Activated T-helper 17 cell treated with anti-CD3 and anti-CD28 coated beads, Interleukin-2, amount 50 U/mL, for 72 hours (primary cell): Measurements from ENCODE around the gene TTLL5. TPM values are rescaled to one million over a fixed set of nuclear protein-coding genes. Genes with fewer than 3 reads are reported as not detected.

ENCODE experiments used
- ATAC-seq: fragments of 150-1000 bp; cut with Tn5 transposase; replicated peaks from 2 replicates; pipeline ENCODE4 v1.10.0; 2021; ENCODE audit warnings: mild to moderate bottlenecking, moderate library complexity
- H3K27ac Mint-ChIP-seq: one replicate; pipeline ENCODE4 v1.8.0; 2022; ENCODE audit warnings: mixed read lengths
- H3K27me3 Mint-ChIP-seq: one replicate; pipeline ENCODE4 v1.8.0; 2022; ENCODE audit warnings: mixed read lengths
- H3K36me3 Mint-ChIP-seq: one replicate; pipeline ENCODE4 v1.8.0; 2022; ENCODE audit warnings: low read depth, mild to moderate bottlenecking, mixed read lengths
- H3K4me1 Mint-ChIP-seq: one replicate; pipeline ENCODE4 v1.8.0; 2022; ENCODE audit warnings: mixed read lengths
- H3K4me3 Mint-ChIP-seq: one replicate; pipeline ENCODE4 v1.8.0; 2022; ENCODE audit warnings: mild to moderate bottlenecking, mixed read lengths
- H3K9me3 Mint-ChIP-seq: one replicate; pipeline ENCODE4 v1.8.0; 2022; ENCODE audit warnings: mixed read lengths
- total RNA-seq, 2 donors: library from RNA; stranded (reverse); gene quantifications; one replicate each; pipeline ENCODE4 v1.2.3, GENCODE V29; 2022

TTLL5 gene, protein sequence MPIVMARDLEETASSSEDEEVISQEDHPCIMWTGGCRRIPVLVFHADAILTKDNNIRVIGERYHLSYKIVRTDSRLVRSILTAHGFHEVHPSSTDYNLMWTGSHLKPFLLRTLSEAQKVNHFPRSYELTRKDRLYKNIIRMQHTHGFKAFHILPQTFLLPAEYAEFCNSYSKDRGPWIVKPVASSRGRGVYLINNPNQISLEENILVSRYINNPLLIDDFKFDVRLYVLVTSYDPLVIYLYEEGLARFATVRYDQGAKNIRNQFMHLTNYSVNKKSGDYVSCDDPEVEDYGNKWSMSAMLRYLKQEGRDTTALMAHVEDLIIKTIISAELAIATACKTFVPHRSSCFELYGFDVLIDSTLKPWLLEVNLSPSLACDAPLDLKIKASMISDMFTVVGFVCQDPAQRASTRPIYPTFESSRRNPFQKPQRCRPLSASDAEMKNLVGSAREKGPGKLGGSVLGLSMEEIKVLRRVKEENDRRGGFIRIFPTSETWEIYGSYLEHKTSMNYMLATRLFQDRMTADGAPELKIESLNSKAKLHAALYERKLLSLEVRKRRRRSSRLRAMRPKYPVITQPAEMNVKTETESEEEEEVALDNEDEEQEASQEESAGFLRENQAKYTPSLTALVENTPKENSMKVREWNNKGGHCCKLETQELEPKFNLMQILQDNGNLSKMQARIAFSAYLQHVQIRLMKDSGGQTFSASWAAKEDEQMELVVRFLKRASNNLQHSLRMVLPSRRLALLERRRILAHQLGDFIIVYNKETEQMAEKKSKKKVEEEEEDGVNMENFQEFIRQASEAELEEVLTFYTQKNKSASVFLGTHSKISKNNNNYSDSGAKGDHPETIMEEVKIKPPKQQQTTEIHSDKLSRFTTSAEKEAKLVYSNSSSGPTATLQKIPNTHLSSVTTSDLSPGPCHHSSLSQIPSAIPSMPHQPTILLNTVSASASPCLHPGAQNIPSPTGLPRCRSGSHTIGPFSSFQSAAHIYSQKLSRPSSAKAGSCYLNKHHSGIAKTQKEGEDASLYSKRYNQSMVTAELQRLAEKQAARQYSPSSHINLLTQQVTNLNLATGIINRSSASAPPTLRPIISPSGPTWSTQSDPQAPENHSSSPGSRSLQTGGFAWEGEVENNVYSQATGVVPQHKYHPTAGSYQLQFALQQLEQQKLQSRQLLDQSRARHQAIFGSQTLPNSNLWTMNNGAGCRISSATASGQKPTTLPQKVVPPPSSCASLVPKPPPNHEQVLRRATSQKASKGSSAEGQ (N-terminal part only)
- total RNA-seq: 10 to 100 TPM; 24.6 to 36.3 TPM

DNA sequence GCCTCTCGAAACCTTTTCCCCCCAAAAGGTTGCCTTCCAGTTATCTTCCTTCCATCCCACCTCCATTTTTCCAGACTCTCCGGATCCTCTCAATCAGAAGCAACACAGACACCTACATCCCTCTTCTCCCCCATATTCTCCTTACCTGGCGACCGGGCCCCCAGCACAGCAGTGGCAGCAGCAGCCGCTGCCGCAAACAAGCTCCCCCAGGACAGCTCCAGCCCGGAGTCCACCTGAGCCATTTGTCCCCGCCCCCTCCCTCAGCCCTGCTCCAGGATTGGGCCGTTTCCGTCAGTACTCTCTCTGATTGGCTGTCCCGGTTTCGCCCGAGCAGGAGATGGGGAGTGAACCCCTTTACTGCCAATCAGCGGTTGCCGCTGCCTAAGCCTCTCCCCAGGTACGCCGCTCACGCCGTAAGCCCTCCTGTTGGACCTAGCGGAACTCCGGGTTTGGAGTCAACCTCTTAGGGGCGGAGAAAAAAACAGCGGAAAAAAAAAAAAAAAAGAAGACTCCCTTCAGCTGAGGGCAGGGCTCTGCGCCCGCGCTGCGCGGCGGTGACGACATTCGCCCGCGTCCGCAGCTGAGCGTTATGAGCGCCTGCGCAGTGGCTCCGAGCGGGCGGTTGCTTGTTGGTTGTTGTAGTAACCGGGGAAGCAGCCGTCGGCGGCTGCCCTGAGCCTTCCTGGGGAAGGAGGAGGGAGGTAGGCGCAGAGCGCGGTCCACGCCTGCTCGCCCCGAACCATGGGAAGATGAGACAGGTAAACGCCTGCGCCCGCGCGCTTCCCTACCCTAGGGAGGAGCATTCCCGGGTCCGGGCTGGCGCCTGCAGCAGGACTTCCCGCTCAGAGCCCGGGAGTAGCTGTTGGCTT lies at the start of gene TTLL5, which contains the start of gene ERG28:
Gene TTLL5, plus strand, starts transcription at position 617 of the 869 bp plus-strand sequence. CDS start 1,904 bp downstream, outside the sequence.
Gene ERG28, minus strand, starts transcription at position 247 of the 869 bp plus-strand sequence. CDS start 3,374 bp downstream, outside the sequence.
- Mint-ChIP-seq H3K27ac (peak within 1 kb of the TSS; percentile 97), H3K4me3 (peak within 1 kb of the TSS; percentile 98), H3K4me1 (peaks cover 9% of the 10 kb centered on the region), H3K9me3 (no peaks in the 10 kb centered on the region), H3K36me3 (peaks cover 45% of the 10 kb centered on the region), H3K27me3 (no peaks in the 10 kb centered on the region)
- ATAC-seq: peak; percentile 98

DNA sequence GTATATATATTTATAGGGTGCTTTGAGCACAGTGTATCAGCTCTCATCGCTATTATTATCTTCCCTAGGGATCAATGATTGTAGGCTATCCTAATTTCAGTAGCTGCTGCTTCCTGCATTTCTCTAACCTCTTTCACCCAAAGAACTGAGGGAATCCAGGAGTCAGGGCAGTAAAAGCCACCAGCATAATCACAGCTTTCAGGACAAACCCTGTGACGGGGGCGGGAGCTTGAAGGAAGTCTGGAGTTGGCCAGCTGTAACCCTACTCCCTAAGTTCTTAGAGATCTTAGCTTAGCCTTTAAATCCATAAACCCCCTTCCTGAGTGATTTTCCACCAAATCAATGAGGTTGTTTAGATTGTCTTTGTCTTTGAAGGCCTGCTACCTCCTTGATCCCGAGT lies 48.9 kb upstream of the TTLL5 start:
- H3K4me1 Mint-ChIP-seq: no peaks in the 10 kb centered on the region
- no peaks in the 10 kb centered on the region for H3K36me3 Mint-ChIP-seq
- no peaks in the 10 kb centered on the region for H3K27me3 Mint-ChIP-seq
- no peak overlapping the region for H3K4me3 Mint-ChIP-seq
- no peaks in the 10 kb centered on the region for H3K9me3 Mint-ChIP-seq
- no peak overlapping the region for H3K27ac Mint-ChIP-seq
- ATAC-seq: no peak

DNA sequence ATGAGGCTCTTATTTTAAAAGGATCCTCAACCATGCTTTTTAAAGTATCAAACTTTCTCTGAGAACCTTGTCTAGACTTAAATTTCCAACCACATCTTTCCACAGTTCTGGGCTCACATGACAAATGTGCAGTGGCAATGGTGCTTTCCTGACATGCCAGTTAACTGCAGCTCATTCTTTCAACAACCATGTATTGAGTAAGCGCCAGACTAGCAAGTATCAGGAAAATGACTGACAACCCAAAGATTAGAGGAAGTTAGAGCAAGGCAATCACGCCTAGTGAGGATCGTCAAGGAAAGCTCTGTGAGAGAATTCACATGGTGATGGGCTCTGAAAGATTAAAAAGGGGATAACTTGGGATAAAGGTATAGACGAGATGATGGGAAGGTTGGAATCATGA lies 46.9 kb upstream of the TTLL5 start:
- H3K27ac Mint-ChIP-seq: no peak overlapping the region
- no peaks in the 10 kb centered on the region for H3K4me1 Mint-ChIP-seq
- no peak overlapping the region for H3K4me3 Mint-ChIP-seq
- H3K9me3 Mint-ChIP-seq: no peaks in the 10 kb centered on the region
- no peaks in the 10 kb centered on the region for H3K36me3 Mint-ChIP-seq
- no peaks in the 10 kb centered on the region for H3K27me3 Mint-ChIP-seq
- no peak for ATAC-seq

DNA sequence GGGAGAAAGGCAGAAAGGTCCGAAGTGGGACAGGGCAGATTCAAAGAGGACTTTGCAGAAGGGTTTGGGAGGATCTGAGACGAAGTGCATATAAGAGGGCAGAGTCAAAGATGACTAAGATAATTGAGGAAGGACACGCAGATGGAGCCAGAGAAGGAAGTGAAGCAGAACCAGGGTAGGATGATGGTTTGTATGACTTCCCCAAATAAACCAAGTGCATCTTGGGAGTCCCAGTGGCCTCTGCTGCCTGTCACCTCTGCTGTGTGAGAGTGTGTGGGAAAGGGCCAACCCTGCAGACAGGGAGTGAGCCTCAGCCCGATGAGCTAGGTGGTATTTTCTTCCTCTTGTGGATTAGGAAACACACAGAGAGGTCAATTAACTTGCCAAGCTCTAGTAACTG lies 45.8 kb upstream of the TTLL5 start:
- H3K27ac Mint-ChIP-seq: no peak overlapping the region
- H3K36me3 Mint-ChIP-seq: no peaks in the 10 kb centered on the region
- no peaks in the 10 kb centered on the region for H3K4me1 Mint-ChIP-seq
- no peaks in the 10 kb centered on the region for H3K27me3 Mint-ChIP-seq
- no peaks in the 10 kb centered on the region for H3K9me3 Mint-ChIP-seq
- ATAC-seq: no peak
- H3K4me3 Mint-ChIP-seq: no peak overlapping the region

DNA sequence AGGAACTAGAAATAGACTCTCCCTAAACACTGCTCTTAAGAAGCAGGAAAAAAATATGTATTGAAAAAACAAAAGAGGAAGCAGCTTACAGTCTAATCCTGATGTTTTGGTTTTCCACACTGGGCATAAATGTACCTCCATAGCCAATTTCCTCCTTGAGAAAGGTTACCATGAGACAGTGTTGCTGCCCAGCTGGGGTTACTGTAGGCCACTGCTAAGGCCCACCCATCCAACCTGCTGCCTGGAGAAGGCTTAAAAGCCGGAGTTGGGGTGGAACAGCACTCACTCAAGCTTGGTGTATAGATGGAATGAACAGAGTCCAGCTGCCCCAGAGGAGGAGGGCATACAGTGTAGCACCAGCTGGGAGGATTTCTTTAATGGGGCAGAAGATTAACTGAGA lies 41.5 kb upstream of the TTLL5 start:
- ATAC-seq: no peak
- Mint-ChIP-seq H3K27me3 (no peaks in the 10 kb centered on the region), H3K4me1 (no peaks in the 10 kb centered on the region), H3K9me3 (no peaks in the 10 kb centered on the region), H3K27ac (no peak overlapping the region), H3K36me3 (peaks cover 2% of the 10 kb centered on the region), H3K4me3 (no peak overlapping the region)

DNA sequence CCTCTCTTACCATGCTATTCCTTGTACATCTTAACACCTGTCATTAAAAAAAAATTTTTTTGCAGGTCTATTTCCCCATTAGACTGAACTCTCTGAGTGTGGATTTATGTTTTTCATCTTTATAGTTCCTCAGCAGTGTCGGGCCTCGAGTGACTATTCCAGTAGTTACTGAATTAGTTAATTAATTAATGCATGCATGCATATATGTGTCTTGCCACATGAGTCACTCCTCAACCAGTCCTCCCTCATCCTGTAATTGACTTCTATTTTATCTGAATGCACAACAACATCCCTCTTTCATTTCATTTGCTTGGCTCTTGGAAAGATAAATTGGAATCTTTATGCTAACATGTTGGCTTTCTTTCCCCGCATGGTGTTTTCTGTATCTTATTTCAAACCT lies 36.0 kb upstream of the TTLL5 start:
- Mint-ChIP-seq H3K27me3 (no peaks in the 10 kb centered on the region), H3K4me3 (no peak overlapping the region), H3K4me1 (no peaks in the 10 kb centered on the region), H3K27ac (no peak overlapping the region), H3K9me3 (no peaks in the 10 kb centered on the region), H3K36me3 (peaks cover 17% of the 10 kb centered on the region)
- no peak for ATAC-seq

DNA sequence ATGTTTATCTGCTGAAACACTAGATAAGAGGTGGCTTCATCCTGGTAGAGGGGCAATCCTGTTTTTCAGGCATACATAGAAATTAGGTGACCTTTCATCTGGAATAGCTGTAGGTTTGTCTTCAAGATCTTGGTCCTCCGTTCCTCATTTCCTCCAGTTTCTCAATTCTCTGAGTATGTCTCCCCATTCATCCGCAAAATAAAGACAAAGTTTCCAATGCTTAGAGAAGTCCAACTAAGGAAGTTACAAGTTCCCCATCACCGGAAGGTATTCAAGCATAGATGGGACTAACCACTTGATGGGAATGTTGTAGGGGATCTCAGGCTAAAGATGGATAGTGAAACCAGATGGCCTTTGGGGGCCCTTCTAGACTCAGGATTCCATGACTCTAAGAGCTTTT lies 34.6 kb upstream of the TTLL5 start:
- Mint-ChIP-seq H3K27me3 (no peaks in the 10 kb centered on the region), H3K9me3 (no peaks in the 10 kb centered on the region)
- no peak for ATAC-seq

DNA sequence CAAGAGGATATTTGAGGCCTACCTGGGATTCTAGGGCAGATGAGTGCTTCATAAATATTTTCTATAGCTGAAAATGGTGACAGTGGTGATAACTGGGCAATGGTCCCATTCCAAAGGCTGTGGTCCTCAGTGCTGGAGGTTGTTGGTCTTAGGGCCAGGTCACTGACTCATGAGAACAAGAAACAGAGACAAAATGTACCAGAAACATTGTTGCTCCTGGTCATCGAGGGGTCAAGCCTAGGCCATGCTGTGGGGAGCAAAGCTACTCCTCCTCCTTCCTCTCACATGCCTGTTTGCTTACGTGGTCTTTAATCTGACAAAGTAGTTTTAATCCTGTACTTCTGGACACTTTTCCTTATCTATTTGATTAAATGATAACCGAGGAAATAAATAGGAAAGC lies 34.2 kb upstream of the TTLL5 start:
- Mint-ChIP-seq H3K4me1 (no peaks in the 10 kb centered on the region), H3K27me3 (no peaks in the 10 kb centered on the region)
- no peak for ATAC-seq

More for the DNA sequence above, 34.6 kb upstream of the TTLL5 start:
- no peak overlapping the region for H3K4me3 Mint-ChIP-seq
- H3K4me1 Mint-ChIP-seq: no peaks in the 10 kb centered on the region
- peaks cover 17% of the 10 kb centered on the region for H3K36me3 Mint-ChIP-seq
- H3K27ac Mint-ChIP-seq: no peak overlapping the region

DNA sequence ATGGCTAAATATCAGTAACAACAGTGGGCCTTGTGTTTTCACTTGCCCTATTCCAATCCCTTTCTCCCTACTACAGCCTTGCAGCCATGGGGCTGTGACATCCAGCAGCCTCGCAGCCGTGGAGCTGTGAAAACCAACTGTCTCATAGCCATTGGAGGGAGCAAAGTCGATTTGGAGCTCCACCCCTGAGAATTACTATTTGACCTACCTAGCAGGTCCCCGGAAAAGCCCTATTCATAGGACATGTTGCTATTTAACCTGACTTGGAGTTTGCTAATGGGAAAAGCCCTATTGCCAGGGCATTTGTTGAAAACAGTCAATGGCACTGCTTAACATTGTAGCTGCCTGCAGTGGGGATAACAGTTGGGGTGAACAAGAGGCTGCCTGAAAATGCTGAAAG lies 33.6 kb upstream of the TTLL5 start:
- Mint-ChIP-seq H3K27ac (no peak overlapping the region), H3K9me3 (no peaks in the 10 kb centered on the region), H3K36me3 (peaks cover 17% of the 10 kb centered on the region), H3K4me1 (no peaks in the 10 kb centered on the region), H3K27me3 (no peaks in the 10 kb centered on the region), H3K4me3 (no peak overlapping the region)
- no peak for ATAC-seq

More for the DNA sequence above, 34.2 kb upstream of the TTLL5 start:
- no peak overlapping the region for H3K4me3 Mint-ChIP-seq
- H3K36me3 Mint-ChIP-seq: peaks cover 17% of the 10 kb centered on the region
- H3K27ac Mint-ChIP-seq: no peak overlapping the region
- H3K9me3 Mint-ChIP-seq: no peaks in the 10 kb centered on the region

DNA sequence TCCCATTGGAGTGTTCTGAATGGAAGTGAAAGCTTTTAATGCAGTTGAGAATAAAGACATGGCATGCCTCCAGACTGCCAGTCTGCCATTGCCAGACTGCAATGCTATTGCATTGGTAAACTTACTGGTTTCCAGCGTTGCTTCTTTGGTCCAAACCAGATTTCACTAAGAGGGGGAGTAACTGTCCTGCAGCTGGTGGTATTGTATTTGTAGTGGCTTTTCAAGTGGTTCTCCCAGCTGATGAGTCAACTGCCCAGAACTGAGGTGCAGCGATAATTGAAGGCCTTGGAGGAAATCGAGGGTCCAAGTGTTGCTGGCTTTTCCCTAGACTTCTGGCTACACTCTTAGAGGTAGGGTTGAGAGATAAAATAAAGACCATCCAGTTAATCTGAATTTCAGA lies 32.2 kb upstream of the TTLL5 start:
- no peaks in the 10 kb centered on the region for H3K27me3 Mint-ChIP-seq
- ATAC-seq: no peak
- H3K4me3 Mint-ChIP-seq: no peak overlapping the region
- no peaks in the 10 kb centered on the region for H3K4me1 Mint-ChIP-seq
- peaks cover 17% of the 10 kb centered on the region for H3K36me3 Mint-ChIP-seq
- H3K9me3 Mint-ChIP-seq: no peaks in the 10 kb centered on the region
- no peak overlapping the region for H3K27ac Mint-ChIP-seq

DNA sequence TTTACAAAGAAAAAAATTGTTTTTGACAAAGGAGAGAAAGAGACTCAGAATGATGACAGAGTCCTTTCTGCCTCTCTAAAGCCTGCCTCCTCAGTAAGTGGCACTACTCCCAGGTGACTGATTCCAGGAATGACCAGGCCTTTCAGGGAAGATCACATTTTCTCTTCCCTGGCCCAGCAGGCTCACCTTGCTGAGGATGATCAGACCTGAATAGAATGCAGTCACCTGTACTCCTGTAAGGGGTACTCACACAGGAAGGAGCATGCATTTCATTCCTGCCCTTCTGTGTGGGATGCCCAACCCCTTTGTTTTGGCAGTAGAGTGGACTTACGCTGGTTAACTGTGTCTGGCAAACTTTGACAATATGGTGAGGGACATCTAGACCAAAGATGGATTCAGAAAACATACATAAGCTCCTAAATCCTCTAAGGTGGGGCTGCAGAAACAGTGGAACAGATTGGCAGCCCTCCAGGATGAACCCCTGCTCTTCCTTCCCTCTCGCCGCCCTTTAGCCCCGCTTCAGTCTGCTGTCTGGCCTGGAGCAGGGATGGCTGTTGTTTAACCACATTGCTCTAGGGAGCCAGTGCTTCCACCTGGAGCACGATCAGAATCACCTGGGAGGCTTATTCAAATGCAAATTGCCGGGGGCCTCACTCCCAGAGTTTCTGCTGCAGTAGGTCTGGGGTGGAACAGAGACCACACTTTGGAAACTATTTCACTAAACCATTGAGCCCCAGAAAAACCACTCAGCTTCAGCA lies 30.2 kb upstream of the TTLL5 start:
- H3K4me1 Mint-ChIP-seq: no peaks in the 10 kb centered on the region
- H3K36me3 Mint-ChIP-seq: peaks cover 17% of the 10 kb centered on the region
- H3K27ac Mint-ChIP-seq: no peak overlapping the region
- no peak overlapping the region for H3K4me3 Mint-ChIP-seq
- no peaks in the 10 kb centered on the region for H3K27me3 Mint-ChIP-seq
- no peak for ATAC-seq
- no peaks in the 10 kb centered on the region for H3K9me3 Mint-ChIP-seq

DNA sequence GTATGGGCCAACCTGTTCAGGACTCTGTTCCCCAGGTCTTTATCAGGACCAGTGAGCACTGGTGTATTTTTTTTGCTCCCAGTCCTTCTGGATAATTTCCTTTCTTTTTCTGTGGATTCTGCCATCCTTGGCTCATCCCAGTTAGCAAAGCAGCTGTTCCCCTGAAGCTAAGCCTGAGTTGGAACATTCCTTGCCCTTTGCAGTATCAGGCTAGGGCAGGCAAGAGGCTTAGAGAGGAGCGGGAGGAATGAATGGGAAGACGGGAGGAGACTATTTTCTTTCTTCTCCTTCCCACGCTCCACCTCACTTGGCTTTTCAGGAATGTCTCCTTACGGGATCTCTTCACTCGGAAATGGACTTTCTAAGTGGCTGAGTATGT lies 29.6 kb upstream of the TTLL5 start:
- H3K9me3 Mint-ChIP-seq: no peaks in the 10 kb centered on the region
- peaks cover 17% of the 10 kb centered on the region for H3K36me3 Mint-ChIP-seq
- no peak overlapping the region for H3K27ac Mint-ChIP-seq
- no peaks in the 10 kb centered on the region for H3K27me3 Mint-ChIP-seq
- no peaks in the 10 kb centered on the region for H3K4me1 Mint-ChIP-seq
- ATAC-seq: no peak
- no peak overlapping the region for H3K4me3 Mint-ChIP-seq

DNA sequence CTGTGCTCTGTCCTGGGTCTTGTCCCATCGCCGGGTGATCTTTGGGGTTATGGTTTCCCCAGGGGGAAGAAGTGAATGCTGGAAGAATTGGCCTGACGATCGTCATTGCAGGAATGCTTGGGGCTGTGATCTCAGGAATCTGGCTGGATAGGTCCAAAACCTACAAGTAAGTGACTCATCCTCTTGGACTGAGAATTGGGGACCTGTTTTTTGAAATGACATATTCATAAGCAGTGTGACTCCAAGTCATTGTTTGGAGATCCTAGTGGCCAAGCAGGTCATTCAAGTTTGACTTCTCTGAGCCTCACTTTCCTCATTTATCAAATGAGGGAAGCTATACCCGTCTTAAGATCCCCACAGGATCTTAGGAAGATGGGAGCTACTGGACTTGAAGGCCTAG lies 26.2 kb upstream of the TTLL5 start:
- H3K9me3 Mint-ChIP-seq: no peaks in the 10 kb centered on the region
- H3K36me3 Mint-ChIP-seq: peaks cover 16% of the 10 kb centered on the region
- no peak for ATAC-seq
- H3K27me3 Mint-ChIP-seq: no peaks in the 10 kb centered on the region
- H3K4me3 Mint-ChIP-seq: no peak overlapping the region
- H3K27ac Mint-ChIP-seq: no peak overlapping the region
- no peaks in the 10 kb centered on the region for H3K4me1 Mint-ChIP-seq
